Esophagus (tissue), 2 donors: ENCODE measurements around the gene KCNK4. TPM values are rescaled to one million over a fixed set of nuclear protein-coding genes. Genes with fewer than 3 reads are reported as not detected.
A peak's percentile ranks its signal among the peaks of the same experiment; 100 is the strongest.

Experiments used
- H3K27ac ChIP-seq, 2 donors: one replicate each; pipeline ENCODE4 v1.5.1; 2013; ENCODE audit warnings: low read depth in 2 of 2, mild to moderate bottlenecking in 2 of 2, inconsistent platforms in 1 of 2, low read length in 1 of 2, moderate library complexity in 1 of 2
- H3K27me3 ChIP-seq, 2 donors: one replicate each; pipeline ENCODE4 v1.6.1; 2013; ENCODE audit warnings: low read length in 2 of 2, control low read depth in 1 of 2, mild to moderate bottlenecking in 1 of 2; ENCODE audit not compliant: insufficient read depth in 2 of 2, control insufficient read depth in 1 of 2
- H3K36me3 ChIP-seq, 2 donors: one replicate each; pipeline ENCODE4 v1.6.1; 2013; ENCODE audit warnings: low read length in 1 of 2; ENCODE audit not compliant: control insufficient read depth in 2 of 2, insufficient read depth in 2 of 2
- H3K4me1 ChIP-seq, 2 donors: one replicate each; pipeline ENCODE4 v1.6.1; 2013; ENCODE audit warnings: low read length in 1 of 2; ENCODE audit not compliant: control insufficient read depth in 2 of 2, insufficient read depth in 2 of 2
- H3K4me3 ChIP-seq, 2 donors: one replicate each; pipeline ENCODE4 v1.5.1; 2013; ENCODE audit warnings: low read length in 2 of 2, mild to moderate bottlenecking in 2 of 2, low read depth in 1 of 2, moderate library complexity in 1 of 2
- H3K9me3 ChIP-seq, 2 donors: one replicate each; pipeline ENCODE4 v1.6.1; 2013; ENCODE audit warnings: mild to moderate bottlenecking in 2 of 2, low read depth in 1 of 2, low read length in 1 of 2, moderate library complexity in 1 of 2; ENCODE audit not compliant: control insufficient read depth in 2 of 2, insufficient read depth in 1 of 2
- WGBS, 2 donors: extraction: QIAGEN DNeasy Blood & Tissue Kit; methylation state at CpG; one replicate each; pipeline ENCODE4 v1.1.7; 2013; 5-methylcytosine and 5-hydroxymethylcytosine counted together
- polyA plus RNA-seq, 2 donors: library from polyadenylated mRNA; stranded (reverse); fragments of 200-250 nt; gene quantifications; one replicate each; pipeline ENCODE4 v1.2.3, GENCODE V29; 2013
- donor health status: healthy with polysubstance abuse.
- donor health status: Bipolar disorder and iron deficiency.

The KCNK4 gene
- polyA plus RNA-seq, 2 donors = not detected

DNA sequence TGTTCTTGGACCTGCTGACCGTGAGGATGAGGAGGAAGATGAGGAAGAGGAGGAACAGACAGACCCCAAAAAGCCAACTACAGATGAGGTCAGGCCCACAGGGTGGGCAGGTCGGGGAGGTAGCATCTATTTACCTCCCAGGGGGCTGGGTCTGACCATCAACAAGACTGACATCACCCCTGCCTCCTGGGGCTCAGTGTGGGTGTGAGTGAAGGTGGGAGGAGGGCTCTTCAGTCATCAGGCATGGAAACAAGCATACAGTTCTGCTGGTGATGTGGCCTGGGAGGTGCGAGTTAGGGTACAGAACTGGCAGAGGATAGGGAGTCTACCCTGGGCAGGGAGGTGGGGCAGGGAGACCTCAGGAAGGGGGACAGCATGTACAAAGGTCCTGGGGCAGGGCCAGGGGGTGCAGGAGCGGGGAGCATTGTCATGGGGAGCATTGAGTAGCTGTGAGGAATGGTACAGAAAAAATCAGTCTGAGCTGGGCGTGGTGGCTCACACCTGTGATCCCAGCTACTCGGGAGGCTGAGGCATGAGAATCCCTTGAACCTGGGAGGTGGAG is 30.9 kb upstream of the KCNK4 start:
- no peaks in the 10 kb centered on the region for H3K27me3 ChIP-seq
- no peak overlapping the region for H3K27ac ChIP-seq
- no peaks in the 10 kb centered on the region for H3K9me3 ChIP-seq
- H3K4me3 ChIP-seq = no peak overlapping the region
- no peaks in the 10 kb centered on the region for H3K4me1 ChIP-seq
- 91 to 94% methylated on average over 6 of the region's 6 CpGs for WGBS, 2 donors
- H3K36me3 ChIP-seq = peaks cover 18 to 73% of the 10 kb centered on the region in 2 donors

- WGBS, 2 donors = 86 to 88% methylated on average over 18 of the region's 18 CpGs
- Histone ChIP-seq H3K4me3 (no peak overlapping the region), H3K36me3 (peaks cover 16 to 73% of the 10 kb centered on the region in 2 donors)
Observed at GRCh38 chr11:64261556-64262080, 29.5 kb upstream of the KCNK4 start.

DNA sequence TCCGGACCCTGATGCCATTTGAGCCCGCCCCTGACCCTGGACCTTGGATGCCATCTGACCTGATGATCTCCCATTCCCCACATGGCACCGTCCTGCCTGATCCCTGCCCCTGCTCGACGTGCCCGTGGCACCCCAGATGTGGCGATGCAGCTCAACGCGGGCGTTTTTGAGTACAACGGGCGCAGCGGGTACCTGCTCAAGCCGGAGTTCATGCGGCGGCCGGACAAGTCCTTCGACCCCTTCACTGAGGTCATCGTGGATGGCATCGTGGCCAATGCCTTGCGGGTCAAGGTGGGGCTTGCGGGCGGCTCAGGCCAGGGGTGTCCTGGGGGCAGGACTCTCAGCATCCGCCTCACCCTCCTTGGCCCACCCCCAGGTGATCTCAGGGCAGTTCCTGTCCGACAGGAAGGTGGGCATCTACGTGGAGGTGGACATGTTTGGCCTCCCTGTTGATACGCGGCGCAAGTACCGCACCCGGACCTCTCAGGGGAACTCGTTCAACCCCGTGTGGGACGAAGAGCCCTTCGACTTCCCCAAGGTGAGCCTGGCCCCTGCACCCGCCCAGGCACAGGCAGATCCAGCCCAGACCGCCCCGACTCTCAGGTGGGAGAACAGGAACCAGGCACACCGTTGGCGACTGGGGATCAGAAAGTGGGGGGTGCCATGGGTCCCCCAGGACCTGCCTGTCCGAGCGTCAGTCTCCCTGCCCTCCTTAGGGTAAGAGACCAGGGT is 28.7 kb upstream of the KCNK4 start:
- Histone ChIP-seq H3K27me3 (no peaks in the 10 kb centered on the region), H3K4me3 (no peak overlapping the region), H3K9me3 (no peaks in the 10 kb centered on the region), H3K27ac (no peak overlapping the region), H3K36me3 (peaks cover 15 to 75% of the 10 kb centered on the region in 2 donors), H3K4me1 (peaks cover 0 to 5% of the 10 kb centered on the region in 2 donors)
- WGBS, 2 donors = 92% methylated on average over 42 of the region's 42 CpGs

More at GRCh38 chr11:64261556-64262080, 29.5 kb upstream of the KCNK4 start:
- Histone ChIP-seq H3K27ac (no peak overlapping the region), H3K4me1 (no peaks in the 10 kb centered on the region), H3K9me3 (no peaks in the 10 kb centered on the region), H3K27me3 (no peaks in the 10 kb centered on the region)

DNA sequence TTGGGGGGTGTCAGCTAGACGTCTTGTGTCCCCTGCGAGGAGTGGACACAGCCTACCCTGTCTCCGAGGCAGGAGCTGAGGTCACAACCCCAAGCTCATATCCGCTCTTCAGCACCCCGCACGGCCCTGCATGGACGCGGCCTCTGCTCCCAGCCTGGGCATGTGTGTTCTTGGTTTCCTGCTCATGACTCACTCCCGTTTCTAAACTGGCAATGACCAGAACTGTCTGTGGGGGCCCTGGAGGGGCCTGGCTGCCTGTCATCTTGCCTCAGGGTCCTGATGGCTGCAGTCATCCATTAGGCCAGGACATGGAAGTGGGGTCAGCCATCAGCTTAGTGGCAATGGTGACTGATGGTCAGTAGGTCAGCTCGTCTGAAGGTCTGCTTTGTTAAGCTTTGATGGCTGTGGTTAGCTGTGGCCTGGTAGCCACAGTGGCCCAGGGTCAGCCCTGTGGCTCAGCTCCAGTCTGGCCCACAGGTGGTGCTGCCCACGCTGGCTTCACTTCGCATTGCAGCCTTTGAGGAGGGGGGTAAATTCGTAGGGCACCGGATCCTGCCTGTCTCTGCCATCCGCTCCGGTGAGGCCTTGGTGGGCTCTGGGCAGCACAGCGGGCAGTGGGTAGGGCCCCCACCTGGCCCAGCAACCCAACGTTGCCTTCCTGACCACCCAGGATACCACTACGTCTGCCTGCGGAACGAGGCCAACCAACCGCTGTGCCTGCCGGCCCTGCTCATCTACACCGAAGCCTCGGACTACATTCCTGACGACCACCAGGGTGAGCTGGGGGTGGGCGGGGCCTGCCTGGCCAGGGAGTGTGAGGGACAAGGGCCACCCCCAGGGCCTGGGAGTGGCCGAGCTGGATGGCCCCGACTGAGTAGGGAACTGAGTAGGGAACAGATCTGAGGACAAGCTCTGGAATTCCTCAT is 27.8 kb upstream of the KCNK4 start:
- WGBS, 2 donors = 78 to 82% methylated on average over 29 of the region's 29 CpGs
- Histone ChIP-seq H3K9me3 (no peaks in the 10 kb centered on the region), H3K4me1 (peaks cover 0 to 10% of the 10 kb centered on the region in 2 donors), H3K27ac (no peak overlapping the region), H3K27me3 (no peaks in the 10 kb centered on the region), H3K4me3 (no peak overlapping the region), H3K36me3 (peaks cover 15 to 72% of the 10 kb centered on the region in 2 donors)

DNA sequence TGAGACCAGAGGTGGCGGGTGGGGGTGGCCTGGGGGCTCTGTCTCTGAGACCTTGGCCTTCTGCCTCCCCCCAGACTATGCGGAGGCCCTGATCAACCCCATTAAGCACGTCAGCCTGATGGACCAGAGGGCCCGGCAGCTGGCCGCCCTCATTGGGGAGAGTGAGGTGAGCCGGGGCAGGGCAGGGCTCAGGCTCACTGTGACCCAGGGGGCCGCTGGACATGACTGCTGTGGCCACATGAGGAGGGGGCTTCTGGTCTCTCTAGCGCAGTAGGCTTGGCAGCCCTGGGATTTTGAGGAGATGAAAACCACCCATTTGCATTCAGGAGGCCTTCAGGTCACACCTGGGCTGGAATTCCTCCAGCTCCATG is 27.2 kb upstream of the KCNK4 start:
- Histone ChIP-seq H3K36me3 (peaks cover 13 to 66% of the 10 kb centered on the region in 2 donors), H3K9me3 (no peaks in the 10 kb centered on the region), H3K4me1 (peaks cover 4 to 16% of the 10 kb centered on the region in 2 donors), H3K27ac (no peak overlapping the region), H3K27me3 (no peaks in the 10 kb centered on the region), H3K4me3 (no peak overlapping the region)
- WGBS, 2 donors = 93 to 95% methylated on average over 8 of the region's 8 CpGs

DNA sequence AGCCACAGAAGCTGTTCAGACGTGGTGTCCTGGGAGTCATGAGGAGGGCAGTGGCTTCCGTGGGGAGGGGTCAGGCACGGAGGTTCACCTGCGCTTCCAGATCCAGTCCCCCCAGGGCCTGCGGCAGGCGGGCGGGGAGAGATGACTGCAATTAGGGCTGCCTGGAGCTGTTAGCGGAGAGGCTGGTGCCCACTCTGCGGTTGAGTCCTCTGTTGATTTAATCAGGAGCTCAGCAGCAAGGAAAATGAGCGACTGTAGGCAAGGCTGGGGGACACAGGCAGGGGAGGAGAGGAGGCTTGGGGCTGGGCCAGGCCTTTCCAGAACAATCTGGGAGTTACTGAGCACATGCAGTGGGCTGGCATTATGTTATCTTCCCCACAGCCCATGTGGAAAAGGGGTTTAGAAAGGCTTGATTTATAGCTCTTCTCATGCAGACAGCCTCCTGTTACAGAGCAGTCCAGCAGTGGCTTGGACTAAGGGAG is 26.7 kb upstream of the KCNK4 start:
- H3K36me3 ChIP-seq = peaks cover 11 to 62% of the 10 kb centered on the region in 2 donors
- H3K9me3 ChIP-seq = no peaks in the 10 kb centered on the region
- peaks cover 4 to 20% of the 10 kb centered on the region in 2 donors for H3K4me1 ChIP-seq
- no peak overlapping the region for H3K27ac ChIP-seq
- no peak overlapping the region for H3K4me3 ChIP-seq
- no peaks in the 10 kb centered on the region for H3K27me3 ChIP-seq
- WGBS, 2 donors = 82 to 92% methylated on average over 10 of the region's 10 CpGs

DNA sequence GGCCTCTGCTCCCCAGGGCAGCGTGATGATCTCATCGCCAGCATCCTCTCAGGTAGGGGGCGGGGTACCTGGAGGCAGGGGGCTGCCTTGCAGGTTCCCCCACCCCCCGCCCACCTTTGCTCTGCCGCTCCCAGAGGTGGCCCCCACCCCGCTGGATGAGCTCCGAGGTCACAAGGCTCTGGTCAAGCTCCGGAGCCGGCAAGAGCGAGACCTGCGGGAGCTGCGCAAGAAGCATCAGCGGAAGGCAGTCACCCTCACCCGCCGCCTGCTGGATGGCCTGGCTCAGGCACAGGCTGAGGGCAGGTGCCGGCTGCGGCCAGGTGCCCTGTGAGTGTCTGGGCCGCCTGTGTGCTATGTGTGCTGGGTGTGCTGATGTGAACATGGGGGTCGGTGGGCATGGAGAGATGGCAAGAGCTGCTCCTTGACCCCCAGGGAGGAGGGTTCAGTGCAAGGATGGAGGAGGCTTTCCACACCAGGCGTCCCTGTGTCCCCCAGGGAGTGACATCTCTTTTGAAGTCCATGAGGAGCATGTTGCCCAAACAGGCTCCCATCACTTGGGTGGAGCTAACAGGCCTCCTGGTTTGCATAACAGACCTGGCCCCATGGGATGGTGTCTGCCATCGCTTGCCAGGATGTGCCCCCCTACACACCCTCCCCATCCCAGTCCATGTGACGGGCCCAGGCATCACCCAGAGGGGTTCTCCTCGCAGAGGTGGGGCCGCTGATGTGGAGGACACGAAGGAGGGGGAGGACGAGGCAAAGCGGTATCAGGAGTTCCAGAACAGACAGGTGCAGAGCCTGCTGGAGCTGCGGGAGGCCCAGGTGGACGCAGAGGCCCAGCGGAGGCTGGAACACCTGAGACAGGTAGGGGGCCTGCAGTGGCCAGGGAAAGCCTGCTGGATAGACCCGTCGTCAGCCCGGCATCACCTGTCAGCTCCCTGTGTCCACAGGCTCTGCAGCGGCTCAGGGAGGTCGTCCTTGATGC is 25.6 kb upstream of the KCNK4 start:
- peaks cover 7 to 52% of the 10 kb centered on the region in 2 donors for H3K36me3 ChIP-seq
- no peaks in the 10 kb centered on the region for H3K9me3 ChIP-seq
- H3K4me3 ChIP-seq = no peak overlapping the region
- no peaks in the 10 kb centered on the region for H3K27me3 ChIP-seq
- H3K4me1 ChIP-seq = peaks cover 4 to 20% of the 10 kb centered on the region in 2 donors
- no peak overlapping the region for H3K27ac ChIP-seq
- 90 to 91% methylated on average over 35 of the region's 35 CpGs for WGBS, 2 donors

DNA sequence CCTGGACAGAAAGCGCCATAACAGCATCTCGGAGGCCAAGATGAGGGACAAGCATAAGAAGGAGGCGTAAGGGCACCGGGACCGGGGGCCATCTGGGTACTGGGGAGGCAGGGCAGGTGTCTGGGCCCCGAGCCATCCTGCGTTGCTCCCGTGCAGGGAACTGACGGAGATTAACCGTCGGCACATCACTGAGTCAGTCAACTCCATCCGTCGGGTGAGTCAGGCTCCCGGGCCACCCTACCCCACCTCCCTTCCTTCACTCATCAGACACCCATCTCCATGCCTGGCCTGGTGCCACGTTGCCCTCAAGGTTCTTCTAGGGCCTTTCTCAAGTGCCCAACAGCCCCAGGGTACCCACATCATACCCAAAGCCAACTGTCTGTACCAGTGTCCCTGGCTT is 24.8 kb upstream of the KCNK4 start:
- 81% methylated on average over 15 of the region's 15 CpGs for WGBS, 2 donors
- H3K27ac ChIP-seq = peak overlapping the region in 1 of 2 donors; percentile 48
- no peaks in the 10 kb centered on the region for H3K27me3 ChIP-seq
- no peaks in the 10 kb centered on the region for H3K9me3 ChIP-seq
- H3K36me3 ChIP-seq = peaks cover 5 to 49% of the 10 kb centered on the region in 2 donors
- H3K4me3 ChIP-seq = no peak overlapping the region
- peaks cover 4 to 20% of the 10 kb centered on the region in 2 donors for H3K4me1 ChIP-seq
